Measurements from ENCODE around the gene CCDC92. TPM values are rescaled to one million over a fixed set of nuclear protein-coding genes. Genes with fewer than 3 reads are reported as not detected.

Gene CCDC92
- total RNA-seq, 1 donor from 2014 or later = 74.7 TPM

- Mint-ChIP-seq H3K4me1 (ENCODE audit: low read depth) (peaks cover 28% of the 10 kb centered on the region), H3K36me3 (ENCODE audit: low read depth) (peaks cover 12% of the 10 kb centered on the region), H3K9me3 (ENCODE audit: low read depth) (no peaks in the 10 kb centered on the region), H3K4me3 (ENCODE audit: unreplicated experiment) (no peak overlapping the region), H3K27ac (ENCODE audit: unreplicated experiment) (no peak overlapping the region), H3K27me3 (ENCODE audit: low read depth) (no peaks in the 10 kb centered on the region)
- DNase-seq (ENCODE audit: low spot score) = no peak
- no peak for TF ChIP-seq CTCF (IDR thresholded peaks at IDR 0.05)
Observed at GRCh38 chr12:124018539-124018938, 45.9 kb upstream of the CCDC92 start.

GRCh38 chr12:124017064-124017463 lies 44.4 kb upstream of the CCDC92 start:
- no peak for DNase-seq (ENCODE audit: low spot score)
- Mint-ChIP-seq H3K27ac (ENCODE audit: unreplicated experiment) (peak overlapping the region; percentile 55), H3K4me1 (ENCODE audit: low read depth) (peaks cover 27% of the 10 kb centered on the region), H3K27me3 (ENCODE audit: low read depth) (no peaks in the 10 kb centered on the region), H3K9me3 (ENCODE audit: low read depth) (no peaks in the 10 kb centered on the region), H3K4me3 (ENCODE audit: unreplicated experiment) (no peak overlapping the region), H3K36me3 (ENCODE audit: low read depth) (peaks cover 24% of the 10 kb centered on the region)
- TF ChIP-seq CTCF (IDR thresholded peaks at IDR 0.05) = no peak

GRCh38 chr12:124015494-124016461 lies 43.1 kb upstream of the CCDC92 start:
- DNase-seq (ENCODE audit: low spot score) = no peak
- Mint-ChIP-seq H3K27ac (ENCODE audit: unreplicated experiment) (no peak overlapping the region), H3K36me3 (ENCODE audit: low read depth) (peaks cover 33% of the 10 kb centered on the region), H3K9me3 (ENCODE audit: low read depth) (no peaks in the 10 kb centered on the region), H3K4me3 (ENCODE audit: unreplicated experiment) (no peak overlapping the region), H3K4me1 (ENCODE audit: low read depth) (peaks cover 23% of the 10 kb centered on the region), H3K27me3 (ENCODE audit: low read depth) (no peaks in the 10 kb centered on the region)
- TF ChIP-seq CTCF (IDR thresholded peaks at IDR 0.05) = no peak

GRCh38 chr12:124013073-124013472 lies 40.4 kb upstream of the CCDC92 start:
- TF ChIP-seq CTCF (IDR thresholded peaks at IDR 0.05) = no peak
- no peaks in the 10 kb centered on the region for H3K27me3 Mint-ChIP-seq (ENCODE audit: low read depth)
- H3K4me3 Mint-ChIP-seq (ENCODE audit: unreplicated experiment) = no peak overlapping the region
- peaks cover 11% of the 10 kb centered on the region for H3K4me1 Mint-ChIP-seq (ENCODE audit: low read depth)
- peaks cover 37% of the 10 kb centered on the region for H3K36me3 Mint-ChIP-seq (ENCODE audit: low read depth)
- no peak for DNase-seq (ENCODE audit: low spot score)
- no peak overlapping the region for H3K27ac Mint-ChIP-seq (ENCODE audit: unreplicated experiment)
- H3K9me3 Mint-ChIP-seq (ENCODE audit: low read depth) = no peaks in the 10 kb centered on the region

- peaks cover 24% of the 10 kb centered on the region for H3K4me1 Mint-ChIP-seq (ENCODE audit: low read depth)
- no peaks in the 10 kb centered on the region for H3K9me3 Mint-ChIP-seq (ENCODE audit: low read depth)
- H3K36me3 Mint-ChIP-seq (ENCODE audit: low read depth) = peaks cover 36% of the 10 kb centered on the region
- no peaks in the 10 kb centered on the region for H3K27me3 Mint-ChIP-seq (ENCODE audit: low read depth)
- H3K4me3 Mint-ChIP-seq (ENCODE audit: unreplicated experiment) = no peak overlapping the region
- no peak overlapping the region for H3K27ac Mint-ChIP-seq (ENCODE audit: unreplicated experiment)
- no peak for TF ChIP-seq CTCF (IDR thresholded peaks at IDR 0.05)
- no peak for DNase-seq (ENCODE audit: low spot score)
Observed at GRCh38 chr12:124011435-124012115, 38.9 kb upstream of the CCDC92 start.
